NCI-H345 treated with DMSO at 0.1 percent for 48 hours (cell line): ENCODE results near the gene BOK.
"Not testable (repeated sequence)": the region's sequence is repeated elsewhere in the genome, so short reads cannot be mapped to it uniquely, and the experiment has no call there.

ENCODE experiments used
- DNase-seq: peaks from one replicate; lab custom pipeline; 2025; ENCODE audit not compliant: unreplicated experiment; lab: John Stamatoyannopoulos, UW

BOK gene, protein sequence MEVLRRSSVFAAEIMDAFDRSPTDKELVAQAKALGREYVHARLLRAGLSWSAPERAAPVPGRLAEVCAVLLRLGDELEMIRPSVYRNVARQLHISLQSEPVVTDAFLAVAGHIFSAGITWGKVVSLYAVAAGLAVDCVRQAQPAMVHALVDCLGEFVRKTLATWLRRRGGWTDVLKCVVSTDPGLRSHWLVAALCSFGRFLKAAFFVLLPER

DNA sequence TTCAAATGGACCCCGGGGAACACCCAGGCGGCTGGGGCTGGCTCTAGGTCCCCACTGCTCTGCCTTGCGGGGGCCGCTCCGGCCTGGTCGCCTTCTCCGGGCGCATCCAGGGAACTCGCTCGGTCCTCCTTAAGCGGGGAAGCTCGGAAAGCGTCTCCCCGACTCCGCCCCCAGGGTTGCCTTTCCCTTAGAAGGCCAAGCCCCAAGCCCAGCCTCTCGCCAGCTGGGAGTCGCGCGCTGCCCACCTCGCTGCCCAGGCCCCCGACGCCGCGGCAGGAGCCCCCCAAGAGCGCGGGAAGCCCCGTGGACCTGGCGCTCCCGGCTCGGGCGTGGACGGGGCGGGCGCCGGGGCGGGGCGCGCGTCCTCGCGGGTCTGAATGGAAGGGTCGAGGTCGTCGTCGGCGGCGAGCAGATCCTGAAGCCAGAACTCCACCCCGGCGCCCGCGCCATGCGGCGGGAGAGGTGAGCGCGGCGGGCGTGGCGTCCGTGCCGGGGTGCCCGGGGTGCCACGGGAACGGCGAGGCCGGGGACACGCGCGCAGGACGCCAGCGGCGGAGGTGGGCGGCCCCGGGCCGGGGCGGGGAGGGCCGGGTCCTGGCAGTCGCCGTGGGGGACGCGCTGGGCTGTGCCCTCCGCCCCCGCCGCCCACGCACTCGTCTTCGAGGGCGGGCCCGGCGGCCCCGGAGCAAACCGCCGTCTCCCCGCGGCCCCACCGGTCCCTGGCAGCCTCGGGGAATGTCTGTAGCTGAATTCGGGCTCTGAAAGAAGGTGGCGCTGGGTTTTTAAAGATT is at the start of gene BOK:
BOK (plus strand) TSS at position 214 of the 791 bp plus-strand sequence. CDS start 739 bp downstream, outside the sequence.
- no peak for DNase-seq

DNA sequence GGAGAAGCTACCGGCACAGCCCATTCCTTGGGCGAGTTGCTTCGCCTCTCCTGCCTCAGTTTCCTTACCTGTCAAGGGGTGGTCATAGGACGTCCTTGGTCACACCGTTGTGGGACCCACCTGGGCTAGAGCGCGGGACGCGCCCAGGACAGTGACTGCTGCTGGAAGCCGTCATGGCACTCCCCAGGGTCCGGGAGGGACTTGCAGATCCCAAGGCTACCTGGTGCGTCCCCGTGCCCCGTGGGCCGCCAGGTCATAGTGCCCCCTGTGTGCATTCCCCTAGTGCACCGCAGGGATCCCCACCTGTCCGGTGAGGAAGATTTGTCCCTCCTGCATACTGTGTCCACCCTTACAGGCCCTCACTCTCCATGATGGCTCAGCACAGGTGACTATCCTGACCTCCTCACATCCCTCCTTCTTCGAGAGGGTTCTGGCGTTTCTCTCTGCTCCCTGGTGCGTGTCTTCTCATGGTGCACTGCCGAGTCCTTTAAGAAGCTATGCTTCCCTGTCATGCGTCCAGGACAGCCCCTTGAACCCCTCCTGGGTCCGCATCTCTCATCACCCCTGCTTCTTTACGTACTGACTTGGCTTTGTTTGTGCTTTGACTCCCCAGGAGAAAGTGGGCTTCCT is 49.3 kb upstream of the BOK start:
- no peak for DNase-seq

DNA sequence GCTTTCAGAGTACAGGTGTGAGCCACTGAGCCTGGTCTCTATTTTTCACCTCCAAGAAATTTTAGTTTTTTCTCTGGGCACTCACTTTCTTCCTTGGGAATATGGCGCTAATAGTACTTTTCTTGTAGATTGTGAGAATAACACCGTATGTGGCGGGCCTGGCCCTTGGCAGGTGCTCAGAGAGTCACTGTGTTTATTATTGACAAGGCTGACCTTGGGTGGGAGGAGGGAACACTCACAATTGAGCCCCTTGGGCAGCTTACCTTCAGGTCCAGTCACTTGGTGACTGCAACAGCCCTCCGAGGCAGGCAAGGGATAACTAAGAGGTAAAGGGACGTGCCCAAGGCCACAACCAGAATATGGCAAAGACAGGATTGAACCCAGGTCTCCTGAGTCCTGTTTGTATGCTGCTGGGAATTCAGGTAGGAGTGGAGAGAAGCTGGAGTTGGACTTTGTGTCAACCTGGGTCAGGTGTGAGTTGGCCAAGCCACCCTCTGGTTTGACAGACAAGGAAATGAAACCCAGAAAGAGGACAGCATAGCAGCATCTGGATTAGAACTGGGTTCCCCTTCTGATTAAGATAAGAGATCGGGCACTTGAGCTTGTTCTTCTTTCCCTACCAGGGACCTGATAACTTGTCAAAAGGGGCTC is 47.3 kb upstream of the BOK start:
- DNase-seq: no peak

DNA sequence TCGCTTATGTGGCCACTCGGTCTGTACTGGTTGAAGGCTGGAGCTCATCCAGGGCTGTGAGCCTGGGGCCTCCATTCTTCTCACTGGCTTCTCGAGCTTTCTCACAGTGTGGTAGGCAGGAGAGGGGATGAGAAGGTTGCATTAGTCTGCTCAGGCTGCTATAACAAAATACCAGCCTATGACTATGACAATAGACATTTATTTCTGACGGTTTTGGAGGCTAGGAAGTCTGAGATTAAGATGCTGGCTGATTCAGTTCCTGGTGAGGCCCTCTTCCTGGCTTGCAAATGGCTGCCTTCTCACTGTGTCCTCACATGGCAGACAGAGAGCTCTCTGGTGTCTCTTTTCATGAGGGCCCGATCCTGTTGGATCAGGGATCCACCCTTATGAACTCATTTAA is 44.0 kb upstream of the BOK start:
- no peak for DNase-seq

DNA sequence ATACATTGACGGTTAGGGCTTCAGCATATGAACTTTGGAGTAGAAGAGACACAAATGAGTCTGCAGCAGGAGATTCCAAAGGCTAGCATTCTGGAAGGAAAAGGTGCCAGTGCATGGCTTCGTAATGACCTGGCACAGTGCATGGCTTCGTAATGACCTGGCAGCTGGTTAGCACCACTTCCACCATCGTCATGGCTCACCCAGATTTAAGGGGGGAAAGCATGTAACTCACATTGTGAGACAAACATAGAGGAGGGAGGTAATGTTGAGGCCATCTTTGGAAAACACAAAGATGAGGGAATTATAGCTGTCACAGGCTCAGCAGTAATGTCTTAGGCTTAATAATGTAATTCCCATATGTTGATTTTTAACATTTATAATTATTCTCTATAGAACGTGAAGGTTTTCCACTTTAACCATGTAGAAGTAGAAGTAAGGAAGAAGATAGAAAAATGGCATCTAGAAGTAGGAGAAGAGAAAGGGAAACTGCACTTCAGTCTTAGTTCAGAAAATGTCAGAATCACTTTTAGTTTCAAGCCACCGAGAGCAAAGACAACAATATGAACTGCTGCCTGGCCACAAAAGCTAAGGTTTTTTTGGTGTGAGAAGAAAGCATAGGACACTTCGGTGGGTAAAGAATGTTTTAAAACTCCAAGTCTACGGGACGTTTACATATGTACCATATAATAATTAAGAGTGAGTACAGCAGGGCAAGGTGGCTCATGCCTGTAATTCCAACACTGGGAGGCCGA is 43.4 kb upstream of the BOK start:
- no peak for DNase-seq

DNA sequence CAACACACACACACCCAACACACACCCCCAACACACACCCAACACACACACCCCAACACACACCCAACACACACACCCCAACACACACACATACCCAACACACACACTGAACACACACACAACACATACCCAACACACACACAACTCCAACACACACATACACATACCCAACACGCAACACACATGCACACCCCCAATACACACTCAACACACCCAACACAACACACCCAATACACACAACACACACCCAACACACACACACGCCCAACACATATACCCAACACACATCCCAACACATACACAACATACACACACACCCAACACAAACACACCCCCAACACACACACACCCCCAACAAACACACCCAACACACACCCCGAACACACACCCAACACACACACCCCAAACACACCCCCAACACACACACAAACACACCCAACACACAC is 42.0 kb upstream of the BOK start:
- DNase-seq: no peak

DNA sequence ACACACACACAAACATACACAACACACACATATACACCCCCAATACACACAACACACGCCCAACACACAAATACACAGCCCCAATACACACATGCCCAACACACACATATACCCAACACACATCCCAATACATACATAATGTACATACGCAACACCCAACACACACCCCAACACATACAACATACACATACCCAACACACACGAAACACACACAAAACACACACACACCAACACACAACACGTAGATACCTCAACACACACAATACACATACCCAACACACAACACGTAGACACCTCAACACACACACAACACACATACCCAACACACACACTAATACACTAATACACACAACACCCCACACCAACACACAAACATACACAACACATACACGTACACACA is 41.2 kb upstream of the BOK start:
- no peak for DNase-seq

DNA sequence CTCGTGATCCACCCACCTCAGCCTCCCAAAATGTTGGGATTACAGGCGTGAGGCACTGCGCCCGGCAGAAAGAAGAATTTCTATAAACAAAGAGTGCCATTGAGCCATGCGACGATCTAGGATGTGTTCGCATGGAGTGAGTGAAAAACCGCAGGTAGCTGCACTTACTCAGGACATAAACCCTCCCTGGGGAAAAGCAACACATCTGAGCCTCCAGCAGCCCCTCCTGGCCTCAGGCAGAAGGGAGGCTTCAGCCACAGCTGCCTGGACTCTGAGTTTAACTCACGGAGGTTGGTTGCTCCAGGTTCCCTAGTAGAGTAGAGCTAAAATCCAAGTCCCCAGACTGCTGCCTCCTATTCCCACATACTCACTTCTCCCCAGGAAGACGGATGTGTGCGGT is 38.9 kb upstream of the BOK start:
- DNase-seq: peak; percentile 37

DNA sequence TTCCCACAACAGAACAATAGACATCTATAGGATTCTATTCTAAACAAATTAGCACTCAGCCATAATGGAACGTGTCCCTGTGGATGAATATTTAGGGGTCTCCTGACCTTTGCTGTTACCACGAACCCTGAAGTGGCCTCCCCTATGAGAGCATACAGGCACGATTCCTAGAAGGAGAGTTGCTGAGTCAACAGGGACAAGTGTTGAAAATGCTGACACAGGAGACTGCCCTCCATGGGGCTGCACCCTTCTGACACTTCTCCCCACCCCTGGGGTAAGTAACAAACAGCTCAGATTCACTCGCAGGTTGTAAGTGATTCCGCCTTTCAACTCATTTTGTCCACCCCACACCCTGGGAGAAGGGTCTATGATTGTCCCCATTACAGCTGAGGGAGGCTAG is 36.1 kb upstream of the BOK start:
- DNase-seq: no peak

DNA sequence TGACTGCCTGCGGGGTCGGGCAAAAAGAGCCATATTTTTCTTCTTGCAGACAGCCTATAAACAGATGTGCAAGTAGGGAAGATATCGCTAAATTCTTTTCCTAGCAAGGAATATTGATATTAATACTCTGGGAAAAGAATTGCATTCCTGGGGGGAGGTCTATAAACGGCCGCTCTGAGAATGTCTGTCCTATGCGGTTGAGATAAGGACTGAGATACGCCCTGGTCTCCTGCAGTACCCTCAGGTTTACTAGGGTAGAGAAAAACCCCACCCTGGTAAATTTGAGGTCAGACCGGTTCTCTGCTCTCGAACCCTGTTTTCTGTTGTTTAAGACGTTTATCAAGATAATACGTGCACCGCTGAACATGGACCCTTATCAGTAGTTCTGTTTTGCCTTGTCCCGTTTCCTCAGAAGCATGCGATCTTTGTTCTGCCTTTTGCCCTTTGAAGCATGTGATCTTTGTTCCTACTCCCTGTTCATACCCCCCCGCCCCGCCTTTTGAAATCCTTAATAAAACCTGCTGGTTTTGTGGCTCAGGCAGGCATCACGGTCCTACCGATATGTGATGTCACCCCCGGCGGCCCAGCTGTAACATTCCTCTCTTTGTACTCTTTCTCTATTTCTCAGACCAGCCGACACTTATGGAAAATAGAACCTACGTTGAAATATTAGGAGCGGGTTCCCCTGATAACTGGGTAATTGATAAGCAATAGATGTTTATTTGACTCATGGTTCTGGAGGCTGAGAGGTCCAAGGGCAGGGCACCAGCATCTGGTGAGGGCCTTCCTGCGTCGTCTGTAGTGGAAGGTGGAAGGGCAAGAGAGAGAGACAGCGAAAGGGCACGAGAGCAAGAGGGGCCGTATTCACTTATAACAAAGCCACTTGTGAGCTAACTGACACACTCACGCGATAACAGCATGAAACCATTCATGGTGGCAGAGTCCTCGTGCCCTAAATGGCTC is 32.4 kb upstream of the BOK start:
- DNase-seq: not testable (repeated sequence)

DNA sequence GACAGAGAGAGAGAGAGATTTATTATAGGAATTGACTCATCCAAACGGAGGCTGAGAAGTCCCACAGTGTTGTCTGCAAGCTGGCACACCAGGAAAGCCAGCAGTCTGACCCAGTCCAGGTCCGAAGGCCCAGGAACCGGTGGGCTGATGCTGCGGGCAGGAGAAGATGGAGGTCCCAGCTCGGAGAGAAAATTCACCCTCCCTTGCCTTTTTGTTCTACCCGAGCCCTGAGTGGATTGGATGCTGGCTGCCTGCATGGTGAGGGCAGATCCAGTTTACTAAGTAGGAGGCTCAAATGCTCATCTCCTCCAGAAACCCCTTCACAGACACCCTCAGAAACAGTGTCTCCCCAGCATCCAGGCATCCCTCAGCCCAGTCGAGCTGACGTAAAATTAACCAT is 28.0 kb upstream of the BOK start:
- DNase-seq: no peak

DNA sequence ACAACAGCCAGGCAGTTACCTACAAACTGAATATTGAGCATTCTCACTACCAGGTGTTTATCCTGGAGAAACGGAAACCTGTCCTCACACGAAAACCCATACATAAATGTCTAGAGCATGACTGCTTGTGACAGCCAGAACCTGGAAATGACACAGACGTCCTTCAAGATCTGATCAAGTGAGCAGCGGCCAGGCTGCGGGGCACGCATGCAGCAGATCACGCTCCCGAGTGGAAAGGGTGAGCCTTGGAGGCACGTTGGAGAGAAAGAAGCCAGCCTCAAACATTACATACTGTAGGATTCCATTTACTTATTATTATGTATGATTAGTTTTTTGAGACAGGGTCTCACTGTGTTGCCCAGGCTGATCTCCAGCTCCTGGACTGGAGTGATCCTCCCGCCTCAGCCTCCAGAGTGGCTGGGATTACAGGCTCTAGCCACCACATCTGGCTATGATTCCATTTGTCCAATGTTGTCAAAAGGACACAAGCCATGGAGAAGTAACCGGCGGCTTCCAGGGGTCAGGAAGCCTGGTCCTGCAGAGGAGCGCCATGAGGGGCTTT is 27.3 kb upstream of the BOK start:
- no peak for DNase-seq

DNA sequence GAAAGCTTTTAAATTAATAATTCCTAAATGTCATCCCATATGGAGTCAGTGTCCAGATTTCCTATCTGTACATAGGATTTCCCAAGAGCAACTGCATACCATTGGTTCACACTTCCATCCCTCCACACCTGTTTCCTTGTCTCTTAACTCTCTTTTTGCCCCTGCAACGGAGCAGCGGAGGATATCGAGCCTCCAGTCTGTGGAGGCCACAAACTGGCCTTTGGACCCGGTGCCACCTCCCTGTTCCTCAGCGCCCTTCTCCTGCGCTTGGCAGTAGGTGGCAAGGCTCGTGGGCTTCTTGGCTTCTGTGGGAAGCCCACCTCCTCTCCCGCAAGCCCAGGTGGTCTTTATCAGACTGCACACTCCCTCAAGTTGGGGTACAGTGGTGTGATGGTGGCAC is 26.4 kb upstream of the BOK start:
- DNase-seq: no peak

DNA sequence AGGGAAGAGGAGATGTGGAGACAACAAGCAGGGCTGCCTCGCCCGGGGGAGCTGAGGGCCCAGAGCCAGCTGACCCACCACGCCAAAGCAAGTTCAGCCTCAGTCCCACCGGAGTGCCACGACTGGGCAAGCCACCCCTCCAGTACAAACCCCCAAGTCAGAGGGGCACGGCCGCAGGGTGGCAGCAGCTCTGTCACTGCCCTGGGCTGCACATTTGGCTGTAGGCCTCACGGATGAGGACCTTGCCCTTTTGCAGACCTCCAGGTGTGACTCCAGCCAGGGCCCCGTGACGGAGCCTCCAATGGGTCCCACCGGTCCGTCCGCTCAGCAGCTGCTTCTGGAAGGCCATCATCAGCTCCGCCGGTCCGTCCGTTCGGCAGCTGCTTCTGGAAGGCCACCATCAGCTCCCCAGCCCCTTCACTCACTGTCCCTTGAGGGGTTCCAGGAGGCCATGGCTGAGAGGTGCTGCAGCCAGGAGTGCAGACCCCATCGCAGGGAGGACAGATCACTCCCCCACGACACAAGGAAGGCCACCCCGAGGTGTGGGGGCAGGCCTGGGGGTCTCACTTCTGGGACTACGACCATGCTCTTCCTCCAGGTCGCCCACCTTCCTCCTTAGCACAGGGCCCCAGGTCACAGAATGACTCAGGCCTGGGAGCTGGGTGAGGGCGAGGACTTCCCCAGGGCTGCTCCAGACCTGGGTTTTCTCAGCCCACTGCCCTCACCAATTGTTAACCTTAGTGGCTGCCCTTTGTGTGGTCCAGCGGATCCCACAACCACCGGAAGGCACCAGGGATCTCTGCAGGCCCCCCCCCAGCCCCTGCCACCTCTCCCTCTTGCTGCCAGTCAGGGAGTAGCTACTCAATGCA is 25.6 kb upstream of the BOK start:
- no peak for DNase-seq

DNA sequence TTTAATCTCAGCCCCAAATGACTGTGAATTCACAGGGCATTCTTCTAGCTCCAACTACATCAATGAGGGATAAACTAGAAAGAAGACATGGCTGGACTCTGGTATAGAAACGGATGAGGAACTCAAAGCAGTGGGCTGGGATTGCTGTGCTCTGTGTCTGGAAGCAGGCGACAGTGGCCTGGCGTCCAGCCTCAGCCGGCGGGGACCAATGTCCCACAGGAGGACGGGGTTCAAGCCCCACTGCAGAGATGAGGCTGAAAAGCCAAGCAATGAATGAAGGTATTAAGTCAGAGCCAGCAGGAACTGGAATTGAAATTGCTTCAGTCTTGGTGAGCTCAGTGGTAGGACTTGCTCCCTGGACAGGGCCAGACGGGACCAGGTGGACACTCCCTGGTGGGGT is 24.3 kb upstream of the BOK start:
- DNase-seq: no peak

DNA sequence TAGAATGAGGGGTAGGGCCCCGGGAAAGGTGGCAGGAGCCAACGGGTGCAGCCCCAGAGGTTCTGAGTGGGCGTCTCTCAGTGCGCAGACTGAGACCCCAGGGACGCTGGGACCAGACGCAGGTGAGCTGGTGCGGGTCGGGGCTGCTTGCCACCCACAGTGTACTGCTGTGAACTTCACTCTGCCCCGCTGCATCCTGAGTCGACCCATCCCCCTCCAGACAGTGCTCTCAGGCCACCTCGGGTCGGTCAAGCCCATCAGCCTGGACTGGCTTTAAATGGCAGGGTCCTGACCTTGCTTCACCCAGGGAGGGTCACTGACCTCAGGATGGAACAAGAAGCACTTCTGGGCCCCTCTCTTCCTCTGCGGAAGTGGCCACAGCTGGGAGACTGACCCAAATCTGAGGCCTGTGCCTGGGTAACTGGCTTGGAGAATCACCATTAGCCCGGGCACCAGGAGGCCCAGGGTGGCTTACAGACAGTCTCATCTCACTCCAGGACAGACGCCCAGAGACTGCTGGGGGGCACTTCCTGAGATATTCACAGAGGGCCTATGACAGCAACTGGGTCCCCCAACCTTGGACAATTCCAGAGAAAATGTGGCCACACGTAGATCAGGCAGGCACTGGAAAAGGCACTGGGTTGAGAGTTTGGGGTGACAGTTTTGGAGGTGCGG is 23.7 kb upstream of the BOK start:
- no peak for DNase-seq

DNA sequence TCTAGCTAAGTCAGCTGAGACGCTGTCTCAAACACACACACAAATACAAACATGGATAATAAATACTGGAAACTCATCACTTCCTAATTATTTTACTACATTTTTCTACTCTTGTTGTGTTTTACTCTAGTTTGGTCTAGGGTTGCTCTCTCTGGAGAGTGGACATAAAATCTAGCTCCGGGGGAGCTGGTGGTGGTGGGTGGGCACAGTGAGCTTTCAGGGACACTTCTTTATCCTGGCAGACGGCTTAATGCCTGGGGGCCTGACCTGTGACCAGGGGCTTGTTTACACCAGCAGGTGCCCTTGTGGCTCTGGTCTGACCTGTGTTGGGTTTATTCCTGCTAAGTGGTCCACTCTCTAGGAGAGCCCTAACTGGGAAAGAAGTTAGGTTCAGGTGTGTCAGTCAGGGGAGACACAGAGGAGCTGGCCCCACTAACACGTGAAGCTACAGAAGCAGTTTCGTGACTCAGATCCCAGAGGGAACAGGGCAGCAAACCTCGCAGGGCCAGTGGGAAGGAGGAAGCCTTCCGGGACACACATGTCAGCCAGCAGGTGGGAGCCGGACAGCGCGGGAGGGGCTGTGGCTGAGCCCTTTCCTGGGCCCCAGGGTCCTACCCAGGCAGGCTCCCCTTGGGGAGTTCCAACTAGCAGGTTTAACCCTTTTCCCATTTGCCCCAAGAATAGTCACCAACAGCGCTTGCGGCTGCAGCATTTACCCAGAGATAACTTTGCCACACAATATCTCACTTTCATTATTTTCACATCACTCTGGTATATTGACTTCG is 22.5 kb upstream of the BOK start:
- no peak for DNase-seq
